Measurements from ENCODE around the gene ITGA2. TPM values are rescaled to one million over a fixed set of nuclear protein-coding genes. Genes with fewer than 3 reads are reported as not detected.
A peak's percentile ranks its signal among the peaks of the same experiment; 100 is the strongest.

Gene ITGA2
- total RNA-seq, 2 experiments from 2014 or later: 17.6 to 37.0 TPM

GRCh38 chr5:53083927-53084326 is 94.8 kb downstream of the ITGA2 start:
- H3K9me3 Mint-ChIP-seq (ENCODE audit: low read depth): no peaks in the 10 kb centered on the region
- peaks cover 50% of the 10 kb centered on the region for H3K4me1 Mint-ChIP-seq
- H3K27ac Mint-ChIP-seq: no peak overlapping the region
- H3K36me3 Mint-ChIP-seq: peaks cover 75% of the 10 kb centered on the region
- H3K4me3 Mint-ChIP-seq: no peak overlapping the region
- CTCF ChIA-PET: interaction anchor here (1.1 to 1.8 kb wide), 2 partner anchors 10 to 135 kb away, joined by 3 to 4 read pairs; no protein-coding TSS in a partner anchor
- no peak for ATAC-seq
- no peaks in the 10 kb centered on the region for H3K27me3 Mint-ChIP-seq
- no peak for DNase-seq

DNA sequence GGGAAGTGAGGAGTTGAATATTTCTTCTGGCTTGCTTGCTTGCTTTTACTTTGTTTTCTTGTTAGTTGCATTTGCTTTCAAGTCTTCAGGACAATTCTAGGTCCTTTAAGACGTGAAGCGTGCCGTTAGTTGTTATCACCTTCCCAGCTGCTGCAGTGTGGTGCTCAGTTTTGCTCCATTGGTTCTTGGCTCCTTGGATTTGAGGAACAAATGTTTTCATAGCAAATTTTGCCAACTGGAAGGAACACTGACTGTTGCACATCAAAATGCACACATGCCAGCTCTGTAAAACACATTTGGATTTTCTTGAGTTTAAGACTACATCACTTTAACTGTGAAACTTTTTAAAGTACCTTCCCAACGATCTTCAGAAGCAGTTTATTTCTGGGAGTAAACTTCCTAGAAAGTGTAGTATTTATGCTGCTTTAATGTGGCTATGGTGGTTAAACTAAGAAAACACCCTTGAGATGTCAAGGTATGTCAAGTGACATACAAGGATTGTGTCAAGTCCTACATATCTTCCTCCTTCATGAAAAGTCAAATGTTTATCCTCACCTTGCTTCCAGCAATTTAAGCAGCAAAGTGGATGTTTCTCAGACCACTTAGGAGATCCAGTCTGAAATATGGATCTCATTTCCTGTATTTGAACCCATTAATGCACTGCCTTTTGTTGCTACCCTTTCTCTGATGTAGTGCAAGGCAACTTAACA is 95.5 kb downstream of the ITGA2 start:
- DNase-seq: no peak
- Mint-ChIP-seq H3K4me1 (peaks cover 56% of the 10 kb centered on the region), H3K27ac (no peak overlapping the region), H3K27me3 (no peaks in the 10 kb centered on the region), H3K4me3 (no peak overlapping the region), H3K9me3 (ENCODE audit: low read depth) (no peaks in the 10 kb centered on the region), H3K36me3 (peaks cover 77% of the 10 kb centered on the region)
- CTCF ChIA-PET: interaction anchor here (1.1 kb wide), 1 partner anchor 9 kb away, joined by 3 read pairs; no protein-coding TSS in a partner anchor
- no peak for ATAC-seq

- Mint-ChIP-seq H3K27me3 (no peaks in the 10 kb centered on the region), H3K4me1 (peaks cover 59% of the 10 kb centered on the region), H3K4me3 (no peak overlapping the region), H3K36me3 (peaks cover 67% of the 10 kb centered on the region), H3K9me3 (ENCODE audit: low read depth) (no peaks in the 10 kb centered on the region), H3K27ac (no peak overlapping the region)
- no peak for ATAC-seq
- DNase-seq: no peak
- CTCF ChIA-PET: interaction anchor here (1.2 to 7.1 kb wide), 3 partner anchors 9 to 138 kb away, joined by 3 to 65 read pairs (median 5); no protein-coding TSS in a partner anchor
Measured at GRCh38 chr5:53087171-53087570, 98.0 kb downstream of the ITGA2 start.

DNA sequence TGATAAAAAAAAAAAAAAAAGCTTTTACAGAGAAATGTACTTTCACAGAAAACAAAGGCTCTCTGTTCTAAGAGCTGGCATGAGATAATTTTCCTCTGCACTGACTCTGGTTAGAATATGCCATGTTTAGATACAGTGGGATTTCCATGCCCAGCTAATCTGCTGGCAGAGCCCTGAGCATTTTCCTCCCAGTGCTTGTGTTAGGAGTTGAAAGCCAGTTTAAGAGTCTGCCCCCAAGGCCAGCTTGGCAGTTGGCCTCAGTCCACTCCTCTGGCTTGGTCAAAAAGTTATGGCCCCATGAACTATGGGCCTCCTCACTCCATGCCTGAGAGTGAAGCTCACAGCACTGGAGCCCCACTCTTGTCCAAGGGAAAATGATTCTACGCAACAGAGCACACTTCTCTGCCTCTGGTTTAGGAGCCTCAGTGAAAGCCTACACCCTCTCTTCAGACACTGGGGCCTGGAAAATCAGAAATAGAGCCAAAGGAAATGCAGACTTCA is 98.5 kb downstream of the ITGA2 start:
- ATAC-seq (no peak), DNase-seq (no peak)
- H3K27ac Mint-ChIP-seq: no peak overlapping the region
- peaks cover 55% of the 10 kb centered on the region for H3K4me1 Mint-ChIP-seq
- H3K27me3 Mint-ChIP-seq: no peaks in the 10 kb centered on the region
- CTCF ChIA-PET: interaction anchor here (1.1 to 7.1 kb wide), 4 partner anchors 9 to 139 kb away, joined by 3 to 65 read pairs (median 4); no protein-coding TSS in a partner anchor
- H3K4me3 Mint-ChIP-seq: no peak overlapping the region
- H3K9me3 Mint-ChIP-seq (ENCODE audit: low read depth): no peaks in the 10 kb centered on the region
- H3K36me3 Mint-ChIP-seq: peaks cover 63% of the 10 kb centered on the region

DNA sequence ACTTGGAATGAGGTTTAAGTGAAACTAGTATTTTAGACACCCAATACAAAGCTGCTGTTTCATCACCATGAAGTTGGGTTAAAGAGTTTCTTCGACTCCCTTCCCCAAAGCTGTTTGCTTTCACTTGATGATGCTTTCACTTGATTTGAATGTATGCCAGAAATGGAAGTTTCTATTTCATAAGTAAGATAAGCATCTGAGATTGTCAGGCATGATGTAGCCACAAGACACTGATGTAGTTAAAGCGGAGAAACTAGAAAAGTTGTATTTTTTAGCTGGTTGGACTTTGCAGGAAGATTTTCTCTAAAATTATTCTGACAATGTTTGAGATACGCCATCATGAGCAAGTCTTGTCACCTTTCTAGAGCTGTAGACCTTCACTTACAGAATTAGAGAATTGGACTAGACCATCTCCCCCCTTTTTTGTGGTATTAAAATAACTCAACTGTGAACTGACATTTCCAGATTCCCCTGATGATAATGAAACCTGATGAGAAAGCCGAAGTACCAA is 100.4 kb downstream of the ITGA2 start:
- Mint-ChIP-seq H3K27me3 (no peaks in the 10 kb centered on the region), H3K4me3 (peak overlapping the region; percentile 26), H3K9me3 (ENCODE audit: low read depth) (no peaks in the 10 kb centered on the region), H3K36me3 (peaks cover 47% of the 10 kb centered on the region), H3K4me1 (peaks cover 36% of the 10 kb centered on the region), H3K27ac (peak overlapping the region; percentile 71)
- no peak for DNase-seq
- peak; percentile 64 for ATAC-seq
- CTCF ChIA-PET: interaction anchor here (0.7 to 7.1 kb wide), 13 partner anchors 10 to 145 kb away, joined by 3 to 65 read pairs (median 4); partner anchors contain the start of gene MOCS2

DNA sequence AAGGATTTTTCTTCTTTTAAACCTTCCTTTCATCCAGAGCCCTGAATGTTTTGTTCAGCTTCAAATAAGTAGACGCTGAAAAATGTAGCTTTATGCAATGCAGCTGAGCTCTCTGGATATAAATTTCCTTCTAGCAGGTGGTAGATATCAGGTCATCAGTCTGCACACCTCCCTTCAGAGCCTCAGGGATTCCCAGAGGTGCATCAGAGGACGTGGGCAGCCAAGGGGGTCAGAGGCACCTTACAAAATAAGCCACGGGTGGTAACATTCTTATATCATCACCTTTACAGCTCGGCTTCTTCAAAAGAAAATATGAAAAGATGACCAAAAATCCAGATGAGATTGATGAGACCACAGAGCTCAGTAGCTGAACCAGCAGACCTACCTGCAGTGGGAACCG is 101.1 kb downstream of the ITGA2 start:
- H3K27me3 Mint-ChIP-seq: no peaks in the 10 kb centered on the region
- ATAC-seq (no peak), DNase-seq (peak; percentile 49)
- H3K4me1 Mint-ChIP-seq: peaks cover 35% of the 10 kb centered on the region
- peak overlapping the region; percentile 10 for H3K27ac Mint-ChIP-seq
- no peak overlapping the region for H3K4me3 Mint-ChIP-seq
- no peaks in the 10 kb centered on the region for H3K9me3 Mint-ChIP-seq (ENCODE audit: low read depth)
- CTCF ChIA-PET: interaction anchor here (0.7 to 7.1 kb wide), 6 partner anchors 10 to 142 kb away, joined by 3 to 65 read pairs (median 6); no protein-coding TSS in a partner anchor
- peaks cover 44% of the 10 kb centered on the region for H3K36me3 Mint-ChIP-seq

DNA sequence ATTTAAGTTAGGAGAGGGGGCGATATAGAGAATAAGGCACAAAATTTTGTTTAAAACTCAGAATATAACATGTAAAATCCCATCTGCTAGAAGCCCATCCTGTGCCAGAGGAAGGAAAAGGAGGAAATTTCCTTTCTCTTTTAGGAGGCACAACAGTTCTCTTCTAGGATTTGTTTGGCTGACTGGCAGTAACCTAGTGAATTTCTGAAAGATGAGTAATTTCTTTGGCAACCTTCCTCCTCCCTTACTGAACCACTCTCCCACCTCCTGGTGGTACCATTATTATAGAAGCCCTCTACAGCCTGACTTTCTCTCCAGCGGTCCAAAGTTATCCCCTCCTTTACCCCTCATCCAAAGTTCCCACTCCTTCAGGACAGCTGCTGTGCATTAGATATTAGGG is 102.1 kb downstream of the ITGA2 start:
- Mint-ChIP-seq H3K4me3 (no peak overlapping the region), H3K36me3 (peaks cover 37% of the 10 kb centered on the region), H3K4me1 (peaks cover 41% of the 10 kb centered on the region), H3K27me3 (no peaks in the 10 kb centered on the region), H3K9me3 (ENCODE audit: low read depth) (no peaks in the 10 kb centered on the region), H3K27ac (no peak overlapping the region)
- DNase-seq (no peak), ATAC-seq (no peak)
- CTCF ChIA-PET: interaction anchor here (1.4 to 7.1 kb wide), 3 partner anchors 100 to 143 kb away, joined by 5 to 65 read pairs (median 5); no protein-coding TSS in a partner anchor

DNA sequence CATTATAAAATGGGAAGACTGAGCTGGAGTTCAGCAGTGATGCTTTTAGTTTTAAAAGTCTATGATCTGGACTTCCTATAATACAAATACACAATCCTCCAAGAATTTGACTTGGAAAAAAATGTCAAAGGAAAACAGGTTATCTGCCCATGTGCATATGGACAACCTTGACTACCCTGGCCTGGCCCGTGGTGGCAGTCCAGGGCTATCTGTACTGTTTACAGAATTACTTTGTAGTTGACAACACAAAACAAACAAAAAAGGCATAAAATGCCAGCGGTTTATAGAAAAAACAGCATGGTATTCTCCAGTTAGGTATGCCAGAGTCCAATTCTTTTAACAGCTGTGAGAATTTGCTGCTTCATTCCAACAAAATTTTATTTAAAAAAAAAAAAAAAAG is 103.1 kb downstream of the ITGA2 start:
- Mint-ChIP-seq H3K27me3 (no peaks in the 10 kb centered on the region), H3K27ac (no peak overlapping the region), H3K36me3 (peaks cover 32% of the 10 kb centered on the region), H3K9me3 (ENCODE audit: low read depth) (no peaks in the 10 kb centered on the region), H3K4me3 (no peak overlapping the region), H3K4me1 (peaks cover 39% of the 10 kb centered on the region)
- CTCF ChIA-PET: interaction anchor here (1.4 to 7.1 kb wide), 3 partner anchors 57 to 144 kb away, joined by 5 to 65 read pairs (median 6); no protein-coding TSS in a partner anchor
- no peak for DNase-seq
- no peak for ATAC-seq

GRCh38 chr5:53095217-53095616 is 106.1 kb downstream of the ITGA2 start:
- ATAC-seq (no peak), DNase-seq (no peak)
- Mint-ChIP-seq H3K4me1 (peaks cover 22% of the 10 kb centered on the region), H3K27ac (no peak overlapping the region), H3K9me3 (ENCODE audit: low read depth) (no peaks in the 10 kb centered on the region), H3K27me3 (no peaks in the 10 kb centered on the region), H3K36me3 (peaks cover 42% of the 10 kb centered on the region), H3K4me3 (no peak overlapping the region)
- CTCF ChIA-PET: interaction anchor here (0.7 to 3.8 kb wide), 7 partner anchors 13 to 151 kb away, joined by 3 to 79 read pairs (median 3); no protein-coding TSS in a partner anchor

GRCh38 chr5:53095931-53096525 is 106.9 kb downstream of the ITGA2 start:
- H3K36me3 Mint-ChIP-seq: peaks cover 46% of the 10 kb centered on the region
- no peaks in the 10 kb centered on the region for H3K9me3 Mint-ChIP-seq (ENCODE audit: low read depth)
- peak; percentile 88 for ATAC-seq
- peaks cover 17% of the 10 kb centered on the region for H3K4me1 Mint-ChIP-seq
- DNase-seq: peak; percentile 84
- H3K4me3 Mint-ChIP-seq: no peak overlapping the region
- no peaks in the 10 kb centered on the region for H3K27me3 Mint-ChIP-seq
- CTCF ChIA-PET: interaction anchor here (0.7 to 3.8 kb wide), 12 partner anchors 8 to 151 kb away, joined by 3 to 79 read pairs (median 4); partner anchors contain the start of gene ITGA2
- peak overlapping the region; percentile 43 for H3K27ac Mint-ChIP-seq

- ATAC-seq: no peak
- CTCF ChIA-PET: interaction anchor here (0.8 to 1.5 kb wide), 3 partner anchors 10 to 151 kb away, joined by 3 to 5 read pairs (median 4); no protein-coding TSS in a partner anchor
- Mint-ChIP-seq H3K9me3 (ENCODE audit: low read depth) (no peaks in the 10 kb centered on the region), H3K4me1 (peaks cover 14% of the 10 kb centered on the region), H3K27ac (no peak overlapping the region), H3K36me3 (peaks cover 49% of the 10 kb centered on the region), H3K27me3 (no peaks in the 10 kb centered on the region), H3K4me3 (no peak overlapping the region)
- DNase-seq: no peak
Measured at GRCh38 chr5:53099546-53099945, 110.4 kb downstream of the ITGA2 start.

DNA sequence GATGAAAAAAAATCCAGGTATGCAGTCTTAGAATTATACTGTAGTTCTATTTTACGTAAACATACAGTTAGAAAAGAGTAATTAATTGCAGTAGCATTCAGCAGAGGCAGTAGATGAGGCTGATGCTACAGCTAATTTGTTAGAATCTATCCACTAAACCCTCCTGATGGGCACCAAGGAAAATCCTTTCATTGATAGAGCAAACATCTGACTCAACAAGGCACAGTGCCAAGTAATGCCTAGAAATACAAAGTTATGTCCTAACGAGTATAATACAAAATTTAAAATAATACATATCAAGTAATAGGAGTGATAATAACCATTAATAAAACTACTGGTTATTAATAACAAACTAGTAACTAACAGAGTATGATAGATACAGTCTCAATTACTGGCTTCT is 111.5 kb downstream of the ITGA2 start:
- Mint-ChIP-seq H3K4me3 (no peak overlapping the region), H3K27ac (no peak overlapping the region), H3K36me3 (peaks cover 53% of the 10 kb centered on the region), H3K4me1 (peaks cover 11% of the 10 kb centered on the region), H3K9me3 (ENCODE audit: low read depth) (no peaks in the 10 kb centered on the region), H3K27me3 (no peaks in the 10 kb centered on the region)
- no peak for DNase-seq
- CTCF ChIA-PET: interaction anchor here (0.8 to 1.6 kb wide), 3 partner anchors 9 to 153 kb away, joined by 3 to 5 read pairs (median 4); partner anchors contain the start of gene MOCS2
- ATAC-seq: no peak
